ENCODE measurements around the gene ENTR1.

Gene ENTR1, protein sequence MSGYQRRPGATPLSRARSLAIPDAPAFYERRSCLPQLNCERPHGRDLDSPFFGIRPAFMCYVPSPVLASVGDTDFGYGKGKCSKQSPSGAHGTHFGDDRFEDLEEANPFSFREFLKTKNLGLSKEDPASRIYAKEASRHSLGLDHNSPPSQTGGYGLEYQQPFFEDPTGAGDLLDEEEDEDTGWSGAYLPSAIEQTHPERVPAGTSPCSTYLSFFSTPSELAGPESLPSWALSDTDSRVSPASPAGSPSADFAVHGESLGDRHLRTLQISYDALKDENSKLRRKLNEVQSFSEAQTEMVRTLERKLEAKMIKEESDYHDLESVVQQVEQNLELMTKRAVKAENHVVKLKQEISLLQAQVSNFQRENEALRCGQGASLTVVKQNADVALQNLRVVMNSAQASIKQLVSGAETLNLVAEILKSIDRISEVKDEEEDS

DNA sequence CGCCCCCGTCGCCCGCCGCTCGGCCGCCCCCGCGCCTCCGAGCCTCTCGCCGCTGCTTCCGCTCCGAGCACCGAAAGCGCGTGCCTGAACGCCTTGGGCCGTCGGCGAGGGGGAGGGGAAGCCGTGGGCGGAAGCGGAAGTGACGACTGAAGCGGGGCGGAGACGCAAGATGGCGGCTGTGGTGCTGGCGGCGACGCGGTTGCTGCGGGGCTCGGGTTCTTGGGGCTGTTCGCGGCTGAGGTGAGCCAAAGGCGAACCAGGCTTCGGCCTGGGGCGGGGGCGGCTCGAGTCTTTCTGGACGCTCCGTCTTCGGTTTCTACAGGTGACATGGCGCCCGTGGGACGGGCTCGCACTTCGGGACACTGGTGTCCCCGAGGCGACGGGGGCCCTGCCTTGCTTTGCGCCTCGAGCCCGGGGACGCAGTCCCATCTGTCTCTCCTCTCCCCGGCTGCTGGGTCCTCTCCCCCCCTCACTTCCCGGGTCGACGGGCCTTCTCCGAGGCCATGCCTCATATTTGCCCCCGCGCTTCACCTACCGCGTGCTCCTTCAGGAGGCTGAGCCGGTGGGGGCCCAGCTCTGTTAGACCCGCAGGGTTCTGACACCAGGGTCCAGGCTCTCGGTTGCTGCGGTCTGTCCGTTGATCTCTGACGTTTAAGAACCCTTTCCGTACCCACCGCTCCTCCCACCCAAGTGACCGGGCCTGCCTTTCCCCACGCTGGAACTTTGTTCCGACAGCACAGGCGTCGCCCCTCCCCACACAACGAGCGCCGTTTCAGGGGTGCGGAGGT lies at the start of gene ENTR1, which contains the start of gene PMPCA:
Gene ENTR1, minus strand, starts transcription at position 115 of the 788 bp plus-strand sequence. CDS start 217 bp downstream, outside the sequence.
Gene PMPCA, plus strand, starts transcription at position 159 of the 788 bp plus-strand sequence. Its CDS starts 11 bp downstream, at position 170.
- TF ChIP-seq, protein P1, sequence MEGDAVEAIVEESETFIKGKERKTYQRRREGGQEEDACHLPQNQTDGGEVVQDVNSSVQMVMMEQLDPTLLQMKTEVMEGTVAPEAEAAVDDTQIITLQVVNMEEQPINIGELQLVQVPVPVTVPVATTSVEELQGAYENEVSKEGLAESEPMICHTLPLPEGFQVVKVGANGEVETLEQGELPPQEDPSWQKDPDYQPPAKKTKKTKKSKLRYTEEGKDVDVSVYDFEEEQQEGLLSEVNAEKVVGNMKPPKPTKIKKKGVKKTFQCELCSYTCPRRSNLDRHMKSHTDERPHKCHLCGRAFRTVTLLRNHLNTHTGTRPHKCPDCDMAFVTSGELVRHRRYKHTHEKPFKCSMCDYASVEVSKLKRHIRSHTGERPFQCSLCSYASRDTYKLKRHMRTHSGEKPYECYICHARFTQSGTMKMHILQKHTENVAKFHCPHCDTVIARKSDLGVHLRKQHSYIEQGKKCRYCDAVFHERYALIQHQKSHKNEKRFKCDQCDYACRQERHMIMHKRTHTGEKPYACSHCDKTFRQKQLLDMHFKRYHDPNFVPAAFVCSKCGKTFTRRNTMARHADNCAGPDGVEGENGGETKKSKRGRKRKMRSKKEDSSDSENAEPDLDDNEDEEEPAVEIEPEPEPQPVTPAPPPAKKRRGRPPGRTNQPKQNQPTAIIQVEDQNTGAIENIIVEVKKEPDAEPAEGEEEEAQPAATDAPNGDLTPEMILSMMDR (IDR thresholded peaks at IDR 0.05; ENCODE audit: low read depth, low read length, missing control alignments): no peak
- H3K4me3 ChIP-seq (ENCODE audit: low read depth, low read length): peak within 1 kb of the TSS; percentile 100
- DNase-seq (ENCODE audit: low read depth): no peak

DNA sequence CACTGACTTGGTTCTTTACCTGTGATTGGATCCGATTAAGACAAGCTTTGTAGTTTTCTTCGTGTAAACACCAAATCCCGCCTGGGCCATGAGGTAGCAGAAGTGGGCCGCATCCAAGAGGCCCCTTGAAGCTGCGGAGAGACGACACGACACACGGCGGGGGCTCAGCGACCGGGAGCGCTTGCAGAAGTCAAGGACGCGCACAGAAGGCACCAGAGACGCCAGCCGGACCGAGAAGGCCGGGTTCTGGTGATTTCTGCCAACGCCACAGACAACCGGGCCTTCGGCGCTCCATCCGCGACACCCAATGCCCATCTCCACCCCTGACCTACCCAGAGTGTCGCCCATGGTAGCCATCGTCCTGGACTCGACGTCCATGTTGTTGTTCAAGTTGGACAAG lies 49.0 kb upstream of the ENTR1 start:
- TF ChIP-seq, protein P1 (IDR thresholded peaks at IDR 0.05; ENCODE audit: low read depth, low read length, missing control alignments): no peak
- no peak overlapping the region for H3K4me3 ChIP-seq (ENCODE audit: low read depth, low read length)
- DNase-seq (ENCODE audit: low read depth): no peak

DNA sequence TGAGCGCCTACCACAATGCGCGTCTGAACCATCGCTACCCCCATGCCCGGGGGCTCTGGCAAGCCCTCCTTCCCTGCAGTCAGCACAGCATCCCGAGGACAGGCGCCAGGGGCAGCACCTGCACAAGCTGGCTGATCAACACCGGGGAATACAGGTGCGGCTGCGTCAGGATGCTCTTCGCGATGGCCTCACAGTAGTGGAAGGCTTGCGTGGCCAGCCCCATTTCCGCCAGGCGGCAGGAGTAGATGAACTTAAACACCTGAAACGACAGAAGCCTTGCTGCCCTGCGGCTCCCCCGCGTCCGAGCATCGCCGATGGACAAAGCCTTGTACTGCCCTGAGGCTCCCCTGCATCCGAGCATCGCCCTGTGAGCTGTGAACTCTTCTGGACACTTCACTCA lies 46.9 kb upstream of the ENTR1 start:
- no peak overlapping the region for H3K4me3 ChIP-seq (ENCODE audit: low read depth, low read length)
- no peak for DNase-seq (ENCODE audit: low read depth)
- TF ChIP-seq, protein P1 (IDR thresholded peaks at IDR 0.05; ENCODE audit: low read depth, low read length, missing control alignments): no peak

DNA sequence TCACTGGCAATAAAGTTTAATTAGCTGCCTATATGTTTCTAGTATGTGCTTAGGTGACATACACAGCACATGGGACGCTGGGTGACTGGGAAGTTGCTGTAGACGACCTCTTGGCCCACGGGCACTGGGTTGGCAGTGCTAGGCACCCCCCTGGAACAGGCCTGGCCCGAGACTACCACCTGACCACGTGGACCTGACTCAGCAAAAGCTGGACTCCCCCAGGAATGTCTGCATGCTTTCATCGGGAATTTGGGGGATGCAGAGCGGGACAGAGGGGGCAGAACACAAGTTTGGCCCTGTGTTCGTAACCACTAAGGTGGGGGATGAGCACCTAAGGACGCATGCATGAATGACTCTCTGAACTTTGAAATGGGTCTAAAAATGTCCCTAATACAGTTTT lies 45.8 kb upstream of the ENTR1 start:
- no peak overlapping the region for H3K4me3 ChIP-seq (ENCODE audit: low read depth, low read length)
- no peak for DNase-seq (ENCODE audit: low read depth)
- TF ChIP-seq, protein P1 (IDR thresholded peaks at IDR 0.05; ENCODE audit: low read depth, low read length, missing control alignments): no peak

DNA sequence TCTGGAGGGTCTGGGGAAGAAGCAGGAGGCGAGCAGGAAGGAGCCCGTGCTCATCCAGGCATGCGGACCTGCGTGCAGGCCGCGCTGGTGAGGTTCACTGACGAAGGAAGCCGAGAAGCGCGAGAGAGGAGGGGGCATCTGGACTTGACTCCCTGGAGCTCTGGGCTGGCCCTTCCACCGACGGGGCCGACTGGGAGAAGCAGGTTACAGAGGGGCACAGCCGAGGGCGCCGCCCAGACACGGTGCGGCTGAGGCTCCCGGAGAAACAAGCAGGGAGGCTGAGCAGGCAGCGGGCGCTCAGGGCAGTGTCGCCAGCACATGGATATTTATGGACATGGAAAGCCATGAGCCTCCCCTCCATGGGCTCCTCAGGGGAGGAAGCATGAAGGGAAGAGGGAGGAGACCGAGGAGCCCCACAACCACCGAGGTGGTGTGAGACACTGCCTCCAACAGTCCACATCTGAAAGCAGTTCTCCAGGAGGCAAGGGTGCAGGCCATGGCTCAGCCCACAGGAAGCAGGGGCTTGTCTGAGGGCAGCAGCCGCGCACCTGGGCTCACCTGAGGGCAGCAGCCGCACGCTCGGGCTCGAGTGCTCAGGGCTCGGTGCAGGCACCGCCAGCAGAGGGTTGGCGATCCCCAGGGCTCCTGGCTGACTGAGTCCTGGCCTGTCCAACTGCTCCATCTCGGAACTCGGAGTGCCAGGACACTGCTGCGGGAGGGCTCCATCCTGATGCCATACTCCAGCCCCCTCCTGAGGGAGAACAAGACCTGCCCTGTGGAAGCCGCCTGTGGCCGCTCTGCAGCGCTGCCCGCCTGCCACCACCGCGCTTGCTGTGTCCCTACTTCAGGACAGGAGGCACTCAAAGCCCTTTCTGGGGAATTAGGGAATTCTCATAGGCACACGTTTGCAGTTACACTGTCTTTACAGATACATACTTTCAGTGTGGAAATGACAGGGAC lies 44.9 kb upstream of the ENTR1 start:
- DNase-seq (ENCODE audit: low read depth): no peak
- H3K4me3 ChIP-seq (ENCODE audit: low read depth, low read length): no peak overlapping the region
- TF ChIP-seq, protein P1 (IDR thresholded peaks at IDR 0.05; ENCODE audit: low read depth, low read length, missing control alignments): no peak

Data from GM12864 (cell line).